SK-N-DZ (cell line): ENCODE results near the gene GPR135.

Experiments used
- DNase-seq: peaks from one replicate; pipeline ENCODE4 v3.0.0-alpha.2; 2015; ENCODE audit warnings: low spot score

Gene GPR135

GRCh38 chr14:59424341-59425071, 40.7 kb downstream of the GPR135 start:
- no peak for DNase-seq

GRCh38 chr14:59422069-59422881, 42.9 kb downstream of the GPR135 start:
- DNase-seq, result peak; percentile 4

- DNase-seq, result no peak
These were observed 45.9 kb downstream of the GPR135 start for GRCh38 chr14:59419303-59419702.

GRCh38 chr14:59417311-59417710, 47.9 kb downstream of the GPR135 start:
- DNase-seq, result no peak

DNA sequence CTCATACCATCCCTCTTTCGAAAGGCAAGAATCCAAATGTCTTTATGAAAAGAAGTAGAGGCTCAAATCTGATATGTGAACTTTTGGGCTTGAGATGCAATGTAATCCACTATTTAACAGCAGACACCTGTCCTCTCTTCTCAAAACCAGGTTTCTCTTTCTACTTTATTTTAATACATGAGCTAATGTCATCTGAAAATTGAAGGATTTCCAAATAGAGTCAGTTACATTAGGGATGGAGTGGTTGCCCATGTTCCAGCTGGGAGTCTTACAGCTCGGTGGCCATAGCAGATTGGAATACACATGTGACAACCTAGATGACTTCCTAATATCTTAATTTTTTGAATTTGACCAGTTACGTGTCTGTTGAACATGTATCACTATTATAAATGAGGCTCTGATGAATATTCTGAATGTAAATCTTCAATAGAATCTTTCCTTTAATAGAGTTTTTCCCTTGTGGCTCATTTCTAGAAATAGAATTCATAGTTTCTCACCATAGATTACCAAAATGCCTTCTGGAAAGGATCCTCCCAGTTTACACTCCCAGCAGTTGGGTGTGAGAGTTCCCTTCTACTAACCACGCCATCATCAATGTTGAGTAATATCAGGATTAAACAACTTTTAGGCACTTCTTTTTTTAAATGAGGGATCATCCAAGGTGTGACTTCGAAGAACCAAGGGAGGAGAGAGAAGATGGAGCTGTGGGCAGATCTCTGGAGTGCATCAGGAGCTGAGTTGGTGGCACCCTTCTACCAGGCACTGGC, 49.2 kb downstream of the GPR135 start:
- no peak for DNase-seq
